ENCODE data around the gene PLEKHG2.
"Not testable (repeated sequence)": the region's sequence is repeated elsewhere in the genome, so short reads cannot be mapped to it uniquely, and the experiment has no call there.

Gene PLEKHG2

GRCh38 chr19:39448271-39448670 is 35.8 kb downstream of the PLEKHG2 start:
- peak; percentile 33 for DNase-seq

- no peak for DNase-seq
Measured at GRCh38 chr19:39449116-39449797, 36.8 kb downstream of the PLEKHG2 start.

GRCh38 chr19:39451257-39451656 is 38.8 kb downstream of the PLEKHG2 start:
- not testable (repeated sequence) for DNase-seq

- no peak for DNase-seq
Measured at GRCh38 chr19:39463403-39463802, 50.9 kb downstream of the PLEKHG2 start.

- DNase-seq = no peak
Measured at GRCh38 chr19:39465956-39466747, 53.7 kb downstream of the PLEKHG2 start.

- no peak for DNase-seq
Measured at GRCh38 chr19:39467941-39468340, 55.5 kb downstream of the PLEKHG2 start.

GRCh38 chr19:39469036-39469435 is 56.6 kb downstream of the PLEKHG2 start:
- no peak for DNase-seq

GRCh38 chr19:39469567-39469966 is 57.1 kb downstream of the PLEKHG2 start:
- DNase-seq = no peak

GRCh38 chr19:39470724-39471339 is 58.4 kb downstream of the PLEKHG2 start:
- DNase-seq = no peak

GRCh38 chr19:39471756-39472536 is 59.5 kb downstream of the PLEKHG2 start:
- no peak for DNase-seq

GRCh38 chr19:39472746-39473442 is 60.4 kb downstream of the PLEKHG2 start:
- DNase-seq = no peak

GRCh38 chr19:39473443-39473960 is 61.0 kb downstream of the PLEKHG2 start:
- no peak for DNase-seq

- DNase-seq = peak; percentile 21
Measured at GRCh38 chr19:39474139-39474620, 61.7 kb downstream of the PLEKHG2 start.

GRCh38 chr19:39475748-39476147 is 63.3 kb downstream of the PLEKHG2 start:
- DNase-seq = no peak
